Transverse colon (tissue), 4 donors: ENCODE measurements around the gene CSGALNACT2. TPM values are rescaled to one million over a fixed set of nuclear protein-coding genes. Genes with fewer than 3 reads are reported as not detected.

Experiments used
- DNase-seq: peaks from one replicate; pipeline ENCODE4 v3.0.0-alpha.2; 2019
- H3K27ac ChIP-seq, 4 donors: fragments of 200-600 bp; sonication (generic); 2 replicates each; pipeline ENCODE4 v1.5.1; 2016 to 2018; ENCODE audit warnings: inconsistent platforms in 4 of 4
- H3K27me3 ChIP-seq: fragments of 200-600 bp; sonication (generic); 2 replicates; pipeline ENCODE4 v1.5.1; 2017; ENCODE audit warnings: inconsistent platforms
- H3K36me3 ChIP-seq, 4 donors: fragments of 200-600 bp; sonication (generic); 2 replicates each; pipeline ENCODE4 v1.5.1; 2017 to 2019; ENCODE audit warnings: inconsistent platforms in 4 of 4
- H3K4me1 ChIP-seq, 4 donors: fragments of 200-600 bp; sonication (generic); 2 replicates each; pipeline ENCODE4 v1.5.1; 2017 to 2020; ENCODE audit warnings: inconsistent platforms in 4 of 4
- H3K4me3 ChIP-seq, 4 donors: fragments of 200-600 bp; sonication (generic); 1 replicate in 1 of 4; 2 replicates in 3 of 4; pipeline versions ENCODE4 v1.5.1 to v1.6.1; 2017 to 2019; ENCODE audit warnings: inconsistent platforms in 4 of 4
- H3K9me3 ChIP-seq, 2 donors: fragments of 200-600 bp; sonication (generic); 2 replicates each; pipeline ENCODE4 v1.5.1; 2017 to 2019; ENCODE audit warnings: inconsistent platforms in 2 of 2
- CTCF ChIP-seq, 5 experiments: fragments of 200-600 bp in 3 of 5; fragments of 450-650 bp in 2 of 5; sonication (generic) in 3 of 5; IDR thresholded peaks; 1 replicate in 2 of 5; 2 replicates in 3 of 5; pipeline ENCODE4 v1.5.1; 2016 to 2017; ENCODE audit warnings: antibody characterized with exemption in 5 of 5, inconsistent platforms in 3 of 5, mild to moderate bottlenecking in 2 of 5, moderate library complexity in 1 of 5
- EP300 ChIP-seq: sonication (generic); formaldehyde crosslinking; IDR thresholded peaks from one replicate; pipeline ENCODE4 v1.6.1; 2017; ENCODE audit warnings: antibody characterized with exemption, low read depth
- POLR2A ChIP-seq: fragments of 450-650 bp; IDR thresholded peaks from one replicate; pipeline ENCODE4 v1.6.1; 2016; ENCODE audit warnings: antibody characterized with exemption, mild to moderate bottlenecking, moderate library complexity
- POLR2AphosphoS5 ChIP-seq, 3 donors: sonication (generic); formaldehyde crosslinking; IDR thresholded peaks; one replicate each; pipeline ENCODE4 v1.6.1; 2016; ENCODE audit warnings: antibody characterized with exemption in 3 of 3
- WGBS, 2 donors: methylation state at CpG; one replicate each; pipeline ENCODE4 v1.1.5; 2018; ENCODE audit warnings: low coverage in 1 of 2; 5-methylcytosine and 5-hydroxymethylcytosine counted together
- in situ Hi-C, 4 donors: fragments of 200-750 bp; cut with MboI; loops; one replicate each; pipeline versions ENCODE4 v1.15.0 to v1.15.1; 2017; ENCODE audit warnings: low sequenced_read_pairs in 3 of 4, low pct_ligation_motif_present in 1 of 4, low pct_unique_long_range_greater_than_20kb in 1 of 4
- intact Hi-C: fragments of 100-400 bp; cut with DNase I; formaldehyde crosslinking; loops from one replicate; pipeline ENCODE4 v1.15.1; 2023; ENCODE audit warnings: low total_unique reads
- total RNA-seq, 4 donors: library from RNA; depleted of rRNA; stranded (reverse); fragments of >200 nt; gene quantifications; one replicate each; pipeline ENCODE4 v1.1.0, GENCODE V29; 2016

The CSGALNACT2 gene
- total RNA-seq, 4 donors from 2014 or later = 4.1 to 15.5 (median 10.9) TPM

DNA sequence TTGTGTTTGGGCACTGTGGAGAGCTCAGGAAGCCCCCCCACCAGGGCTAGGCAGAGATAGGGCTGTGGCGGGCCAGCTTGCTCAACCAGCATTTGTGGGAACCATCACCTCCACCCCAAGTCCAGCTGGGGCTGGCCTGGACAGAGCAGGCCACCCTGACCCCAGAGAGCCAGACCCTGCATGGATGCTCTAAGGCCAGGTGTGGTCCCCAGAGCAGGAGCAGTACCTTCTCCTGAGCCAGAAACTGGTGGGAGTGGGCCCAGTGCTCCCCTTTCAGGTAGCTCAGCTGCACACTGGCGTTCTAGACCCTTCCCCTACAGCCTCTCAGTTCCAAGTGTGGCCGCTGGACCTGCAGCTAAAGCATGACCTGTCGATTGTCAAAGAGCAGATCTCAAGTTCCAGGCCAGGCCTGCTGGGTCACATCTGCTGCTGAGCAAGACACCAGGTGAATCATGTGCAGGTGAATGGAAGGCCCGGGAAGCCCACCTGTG, 71.5 kb downstream of the CSGALNACT2 start:
- in situ Hi-C loops (no loop called here), intact Hi-C loops (no loop called here)
- no peak for TF ChIP-seq EP300
- TF ChIP-seq CTCF (IDR thresholded peaks at IDR 0.05) = no peak
- TF ChIP-seq POLR2A = no peak
- TF ChIP-seq POLR2AphosphoS5 (IDR thresholded peaks at IDR 0.05) = no peak
- no peaks in the 10 kb centered on the region for H3K9me3 ChIP-seq
- H3K27me3 ChIP-seq = no peaks in the 10 kb centered on the region
- no peak for DNase-seq
- H3K4me1 ChIP-seq = peaks cover 0 to 3% (median 0%) of the 10 kb centered on the region in 4 donors
- H3K36me3 ChIP-seq = no peaks in the 10 kb centered on the region
- 94% methylated on average over 4 of the region's 5 CpGs; no CpG with 5 or more reads in 1 of the 2 donors for whole genome bisulfite sequencing, 2 donors
- no peak overlapping the region for H3K4me3 ChIP-seq
- no peak overlapping the region for H3K27ac ChIP-seq

- no peak overlapping the region for H3K27ac ChIP-seq
- DNase-seq = no peak
- WGBS, 2 donors = 61% methylated on average over 6 of the region's 6 CpGs; no CpG with 5 or more reads in 1 of the 2 donors
- TF ChIP-seq POLR2AphosphoS5 (IDR thresholded peaks at IDR 0.05) = no peak
- no peak for TF ChIP-seq CTCF (IDR thresholded peaks at IDR 0.05)
- no peak for TF ChIP-seq POLR2A
- in situ Hi-C loops (no loop called here), intact Hi-C loops (no loop called here)
- no peaks in the 10 kb centered on the region for H3K36me3 ChIP-seq
- H3K4me1 ChIP-seq = no peaks in the 10 kb centered on the region
- no peak overlapping the region for H3K4me3 ChIP-seq
- no peaks in the 10 kb centered on the region for H3K27me3 ChIP-seq
- no peaks in the 10 kb centered on the region for H3K9me3 ChIP-seq
These were observed 72.3 kb downstream of the CSGALNACT2 start for GRCh38 chr10:43210556-43210955.

- Histone ChIP-seq H3K36me3 (no peaks in the 10 kb centered on the region), H3K27ac (no peak overlapping the region), H3K4me1 (no peaks in the 10 kb centered on the region), H3K4me3 (no peak overlapping the region), H3K27me3 (no peaks in the 10 kb centered on the region), H3K9me3 (no peaks in the 10 kb centered on the region)
- no peak for TF ChIP-seq EP300
- no peak for TF ChIP-seq CTCF (IDR thresholded peaks at IDR 0.05)
- TF ChIP-seq POLR2AphosphoS5 (IDR thresholded peaks at IDR 0.05) = no peak
- TF ChIP-seq POLR2A = no peak
- 77% methylated on average over 6 of the region's 6 CpGs; no CpG with 5 or more reads in 1 of the 2 donors for WGBS, 2 donors
- intact Hi-C loops = no loop called here
- no peak for DNase-seq
- in situ Hi-C loops = no loop called here
These were observed 72.8 kb downstream of the CSGALNACT2 start for GRCh38 chr10:43211030-43211429.

- no peak for DNase-seq
- in situ Hi-C loops = no loop called here
- Histone ChIP-seq H3K36me3 (no peaks in the 10 kb centered on the region), H3K4me1 (no peaks in the 10 kb centered on the region), H3K27me3 (no peaks in the 10 kb centered on the region), H3K9me3 (no peaks in the 10 kb centered on the region), H3K27ac (no peak overlapping the region), H3K4me3 (no peak overlapping the region)
- WGBS, 2 donors = 78% methylated on average over 8 of the region's 8 CpGs; no CpG with 5 or more reads in 1 of the 2 donors
- TF ChIP-seq CTCF (IDR thresholded peaks at IDR 0.05) = no peak
- TF ChIP-seq POLR2A = no peak
- no peak for TF ChIP-seq POLR2AphosphoS5 (IDR thresholded peaks at IDR 0.05)
- TF ChIP-seq EP300 = no peak
- intact Hi-C loops = no loop called here
These were observed 73.3 kb downstream of the CSGALNACT2 start for GRCh38 chr10:43211431-43212042.
